T-helper 2 cell (primary cell): ENCODE results near the gene DNAJB4.
A peak's percentile ranks its signal among the peaks of the same experiment; 100 is the strongest.
"Not testable (repeated sequence)": the region's sequence is repeated elsewhere in the genome, so short reads cannot be mapped to it uniquely, and the experiment has no call there.

ENCODE experiments used
- DNase-seq, 5 experiments: peaks; one replicate each; pipeline versions ENCODE4 v3.0.0 to v3.0.0-alpha.2; 2012 to 2022
- total RNA-seq, 2 donors: gene quantifications; one replicate each; lab custom pipeline; 2026; lab: John Stamatoyannopoulos, UW

DNAJB4 gene
- 21.2 to 29.5 reads per million in 2 donors for total RNA-seq

DNA sequence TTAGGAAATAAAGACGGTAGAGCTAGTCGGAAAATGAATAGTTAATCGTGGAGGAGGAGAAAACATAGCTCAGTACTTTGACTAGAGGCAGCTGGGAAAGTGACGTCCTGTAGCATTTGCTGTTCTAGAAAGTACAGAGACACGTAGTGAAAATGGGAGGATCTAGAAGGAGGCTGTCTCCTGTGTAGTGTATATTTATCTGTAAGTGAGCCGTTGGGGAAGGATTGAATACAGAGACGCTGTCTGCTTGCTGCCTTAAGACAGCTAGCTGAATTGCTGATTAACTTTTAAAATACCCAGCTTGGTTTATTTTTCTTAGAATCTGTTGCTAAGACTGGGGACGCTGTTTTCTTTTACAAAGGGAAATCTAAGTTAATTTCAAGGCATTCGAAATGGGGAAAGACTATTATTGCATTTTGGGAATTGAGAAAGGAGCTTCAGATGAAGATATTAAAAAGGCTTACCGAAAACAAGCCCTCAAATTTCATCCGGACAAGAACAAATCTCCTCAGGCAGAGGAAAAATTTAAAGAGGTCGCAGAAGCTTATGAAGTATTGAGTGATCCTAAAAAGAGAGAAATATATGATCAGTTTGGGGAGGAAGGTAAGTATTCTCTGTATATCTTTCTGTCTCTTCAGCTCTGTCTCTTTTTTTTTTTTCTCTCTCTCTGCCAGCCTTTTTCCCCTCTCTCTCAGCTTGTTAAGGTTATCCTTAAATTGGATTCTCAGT lies at the start of gene DNAJB4:
Gene DNAJB4 (plus strand): TSS at position 221 of the 729 bp plus-strand sequence. CDS start 172 bp downstream, at position 393.
- DNase-seq, result peak in 3 of 5 experiments; percentile 53 to 98 (median 76)

DNA sequence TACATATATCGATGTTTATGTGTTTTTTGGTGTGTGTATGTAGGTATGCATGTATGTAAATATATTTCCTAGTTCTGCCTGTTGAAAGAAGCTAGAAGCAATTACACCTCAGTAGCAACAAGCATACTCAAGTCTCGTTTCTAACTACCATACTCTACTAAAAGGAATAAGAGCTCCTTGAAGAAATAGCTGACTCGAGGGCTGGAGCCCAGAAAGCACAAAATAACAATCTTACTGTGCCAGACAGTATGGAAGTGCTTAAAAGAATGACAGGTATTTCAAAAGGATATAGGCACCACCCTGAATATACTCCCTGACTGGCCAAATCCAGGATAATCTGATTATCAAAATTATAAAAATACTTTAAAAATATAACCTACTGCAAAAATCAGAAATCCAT lies 49.0 kb upstream of the DNAJB4 start:
- DNase-seq, result no peak

GRCh38 chr1:77956464-77956863 lies 48.3 kb upstream of the DNAJB4 start:
- no peak for DNase-seq

DNA sequence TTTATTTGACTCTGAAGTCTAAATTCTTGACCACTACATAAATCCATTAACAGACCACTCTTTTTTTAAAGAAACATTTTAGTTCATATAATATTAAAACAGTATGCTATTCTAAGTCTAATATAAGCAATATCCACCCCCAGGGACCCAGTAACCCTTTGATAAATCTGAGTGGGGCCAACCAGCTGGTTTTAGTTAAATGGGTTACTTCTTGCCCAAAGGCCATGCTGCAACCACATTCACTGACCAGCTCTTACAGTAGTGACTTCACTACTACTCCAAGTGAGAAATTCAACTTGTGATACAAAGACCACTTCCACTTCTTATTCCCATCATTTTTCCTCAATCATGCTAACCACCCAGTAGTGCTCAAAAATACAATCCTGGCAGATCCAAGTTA lies 46.3 kb upstream of the DNAJB4 start:
- DNase-seq, result no peak

GRCh38 chr1:77958850-77959249 lies 45.9 kb upstream of the DNAJB4 start:
- DNase-seq, result no peak

DNA sequence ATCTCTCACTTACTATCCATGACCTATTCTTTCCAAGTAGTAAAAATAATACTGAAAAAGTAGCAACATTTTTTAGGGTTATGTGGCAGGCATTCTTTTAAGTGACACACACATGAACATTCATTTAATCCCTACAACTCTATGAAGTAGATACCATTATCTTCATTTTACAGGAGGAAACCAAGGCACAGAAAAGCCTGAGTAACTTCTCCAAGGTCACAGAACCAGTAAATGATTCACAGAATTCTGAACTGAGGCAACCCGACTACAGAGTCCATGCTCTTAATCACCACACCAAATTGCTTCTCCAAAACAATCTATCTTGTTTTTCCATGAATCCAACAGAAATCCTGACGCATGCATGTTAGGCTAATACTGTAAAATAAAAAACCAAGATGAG lies 43.3 kb upstream of the DNAJB4 start:
- DNase-seq, result no peak

DNA sequence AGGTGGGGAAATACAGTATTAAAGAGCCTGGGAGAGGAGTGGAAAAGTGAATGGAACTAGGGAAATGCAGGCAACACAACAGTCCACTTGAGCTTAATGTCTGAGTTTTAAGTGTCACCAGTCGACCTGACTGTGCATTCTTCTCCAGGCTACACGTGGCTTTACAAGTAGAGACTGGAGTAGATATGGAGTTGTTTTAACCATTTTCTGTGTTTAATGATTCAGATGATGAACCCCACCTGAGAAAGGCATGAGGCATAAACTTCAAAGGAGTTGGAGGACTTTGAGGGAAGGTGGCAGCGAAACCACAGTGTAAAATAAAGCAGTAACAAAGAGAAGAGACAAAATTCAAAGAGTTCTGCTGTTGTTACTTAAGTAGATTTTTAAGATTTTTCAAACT lies 38.4 kb upstream of the DNAJB4 start:
- DNase-seq, result no peak

GRCh38 chr1:77970192-77970591 lies 34.5 kb upstream of the DNAJB4 start:
- no peak for DNase-seq

GRCh38 chr1:77972080-77972479 lies 32.7 kb upstream of the DNAJB4 start:
- DNase-seq, result no peak

DNA sequence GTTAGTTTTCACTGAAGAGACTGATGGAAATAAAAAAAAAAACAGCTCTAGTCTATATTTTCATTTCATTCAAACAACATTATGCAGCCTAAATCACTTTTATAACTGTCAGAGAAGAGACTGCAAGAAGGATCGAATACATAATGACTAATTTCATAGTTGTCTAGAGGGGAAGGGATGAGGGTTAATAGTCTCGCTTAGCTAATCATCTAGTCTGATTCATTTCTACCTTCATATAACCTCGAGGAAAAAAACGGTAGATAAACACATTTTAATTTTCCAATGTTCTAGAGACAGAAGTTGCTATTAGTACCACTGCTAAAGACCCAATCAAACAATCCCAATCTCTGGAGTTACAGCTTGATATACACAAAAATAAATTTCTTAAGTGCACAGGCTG lies 29.4 kb upstream of the DNAJB4 start:
- peak in 1 of 5 experiments; percentile 46 for DNase-seq

DNA sequence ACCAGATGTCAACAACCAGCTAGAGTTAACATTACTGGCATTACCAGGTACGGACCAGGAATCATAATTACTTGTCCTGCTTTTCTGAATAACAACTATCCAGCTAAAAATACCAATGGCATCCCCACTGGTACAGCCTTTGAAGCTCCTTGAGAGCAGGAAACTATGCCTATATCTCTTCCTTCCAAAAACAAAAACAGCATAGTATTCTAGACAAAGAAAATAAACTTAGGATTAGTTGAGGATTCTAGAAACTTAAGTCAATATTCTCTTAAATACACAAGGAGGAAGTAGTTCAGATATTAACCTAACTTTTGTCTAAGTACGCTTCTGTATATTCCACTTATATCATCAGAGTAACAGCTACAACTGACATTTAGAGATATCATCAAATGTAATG lies 28.8 kb upstream of the DNAJB4 start:
- no peak for DNase-seq

- peak in 1 of 5 experiments; percentile 29 for DNase-seq
Measured at GRCh38 chr1:77976433-77977076, 28.2 kb upstream of the DNAJB4 start.

DNA sequence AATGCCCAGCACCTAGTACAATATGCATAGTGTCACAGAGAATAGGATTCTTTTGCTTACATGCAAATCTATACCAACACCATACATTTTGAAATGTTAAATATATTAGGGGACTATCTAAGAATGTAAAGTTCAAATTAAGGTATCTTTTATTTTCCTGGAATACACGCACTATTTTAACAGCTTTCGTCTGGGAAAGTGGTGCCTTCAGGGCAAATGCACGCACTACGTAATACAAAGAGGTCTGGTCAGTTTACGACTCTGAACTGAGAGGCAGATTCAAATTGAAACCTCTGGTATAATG lies 26.8 kb upstream of the DNAJB4 start:
- DNase-seq, result no peak

- DNase-seq, result peak in 4 of 5 experiments; percentile 50 to 98 (median 76)
Measured at GRCh38 chr1:77978293-77978968, 26.3 kb upstream of the DNAJB4 start.

- DNase-seq, result peak; percentile 73 to 99 (median 92)
Measured at GRCh38 chr1:77978969-77979876, 25.5 kb upstream of the DNAJB4 start, which contains the start of gene FUBP1. TSS of gene FUBP1 (minus strand) at chr1:77979072. CDS start at chr1:77979004, 68 bp downstream.

- not testable (repeated sequence) for DNase-seq
Measured at GRCh38 chr1:77983352-77983996, 21.3 kb upstream of the DNAJB4 start.

DNA sequence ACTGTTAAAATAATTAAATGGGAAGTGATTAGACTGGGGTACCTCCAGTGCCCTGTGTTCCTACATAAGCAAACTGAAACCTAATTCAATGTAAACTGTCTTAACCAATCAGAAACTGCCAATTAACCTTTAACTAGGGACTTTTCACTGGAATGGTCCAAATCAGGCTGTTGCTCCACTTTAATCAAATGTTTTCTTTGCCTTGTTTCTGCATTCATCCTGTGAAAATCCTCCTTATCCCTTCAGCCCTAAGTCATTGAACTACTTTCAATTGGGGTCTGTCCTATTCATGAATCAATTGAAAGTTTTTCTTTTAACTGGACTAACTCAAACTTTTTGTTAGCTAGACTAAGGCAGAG lies 20.8 kb upstream of the DNAJB4 start:
- no peak for DNase-seq

DNA sequence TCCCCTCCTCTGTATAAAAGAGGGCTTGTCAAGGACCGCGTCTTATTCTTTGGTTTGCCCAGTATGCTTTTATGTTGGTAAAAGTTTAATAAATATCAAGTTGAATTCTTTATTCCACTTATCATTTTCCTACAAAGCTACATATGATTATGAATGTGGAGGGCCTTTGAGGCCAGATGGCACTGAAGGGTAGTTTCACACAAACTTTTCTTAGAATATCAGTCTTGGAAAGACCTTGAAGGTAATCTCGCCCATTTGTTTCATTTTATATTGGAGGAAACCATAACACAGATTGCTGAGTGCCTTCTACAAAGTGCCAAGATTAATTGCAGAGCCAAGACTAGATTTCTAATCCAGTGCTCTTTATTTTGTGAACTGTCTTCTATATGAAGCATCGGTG lies 20.1 kb upstream of the DNAJB4 start:
- no peak for DNase-seq

- no peak for DNase-seq
Measured at GRCh38 chr1:77986810-77987209, 17.9 kb upstream of the DNAJB4 start.

DNA sequence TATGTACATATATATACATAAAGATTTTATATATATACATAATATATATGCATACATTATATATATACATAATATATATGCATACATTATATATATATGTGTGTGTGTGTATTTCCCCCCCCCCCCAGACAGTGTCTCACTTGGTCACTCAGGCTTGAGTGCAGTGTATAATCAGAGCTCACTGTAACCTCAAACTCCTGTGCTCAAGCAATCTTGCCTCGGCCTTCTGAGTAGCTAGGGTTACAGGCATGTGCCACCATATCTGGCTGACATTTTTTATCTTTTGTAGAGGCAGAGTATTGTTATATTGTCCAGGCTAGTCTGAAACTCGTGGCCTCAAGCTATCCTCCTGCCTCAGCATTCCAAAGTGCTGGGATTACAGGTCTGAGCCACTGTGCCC lies 16.8 kb upstream of the DNAJB4 start:
- no peak for DNase-seq

- DNase-seq, result no peak
Measured at GRCh38 chr1:77989744-77990143, 15.0 kb upstream of the DNAJB4 start.

GRCh38 chr1:77990629-77991204 lies 14.0 kb upstream of the DNAJB4 start:
- DNase-seq, result no peak
